ENCODE measurements around the gene FREM3. TPM values are rescaled to one million over a fixed set of nuclear protein-coding genes. Genes with fewer than 3 reads are reported as not detected.

Gene FREM3
- total RNA-seq, 1 experiment from 2014 or later = not detected

DNA sequence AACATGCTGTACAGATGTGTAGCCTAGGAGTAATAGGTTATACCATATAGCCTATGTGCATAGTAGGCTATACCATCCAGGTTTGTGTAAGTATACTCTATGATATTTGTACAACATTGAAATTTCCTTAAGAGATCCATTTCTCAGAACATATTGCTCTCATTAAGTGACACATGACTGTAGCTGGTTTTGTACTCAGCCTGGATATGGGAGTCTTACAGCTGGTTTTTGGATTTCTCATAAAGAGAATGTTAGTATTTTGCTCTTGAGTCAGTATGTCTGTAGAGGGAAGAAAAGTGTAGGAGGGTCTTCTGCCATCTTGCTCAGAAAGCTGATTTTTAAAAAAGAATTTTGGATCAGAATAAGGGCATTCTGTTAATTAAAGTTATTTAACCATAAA lies 101.7 kb downstream of the FREM3 start:
- H3K4me1 Mint-ChIP-seq = peaks cover 0 to 3% of the 10 kb centered on the region in 2 experiments; a peak in 2 of 4 replicates
- no peak overlapping the region for H2BK15ac ChIP-seq (ENCODE audit: low read depth, low read length)
- DNase-seq = no peak
- H3K4me3 Mint-ChIP-seq = no peak overlapping the region
- no peak overlapping the region for H3K27ac ChIP-seq (ENCODE audit: insufficient read length, low read depth, low read length)
- no peaks in the 10 kb centered on the region for H3K23me2 ChIP-seq (ENCODE audit: insufficient read length, low read depth, low read length, poor library complexity, severe bottlenecking)
- no peak overlapping the region for H4K5ac ChIP-seq (ENCODE audit: insufficient read length, low read depth, low read length)
- peaks cover 4 to 7% (median 5%) of the 10 kb centered on the region in 3 experiments for H3K36me3 Mint-ChIP-seq (ENCODE audit: insufficient read depth in 1 of 3, low read depth in 3 of 3)
- H3K27me3 ChIP-seq (ENCODE audit: insufficient read depth, low read length) = no peaks in the 10 kb centered on the region
- no peak overlapping the region for H3K9ac ChIP-seq (ENCODE audit: extremely low read depth, insufficient read length, low read length)
- H2BK5ac ChIP-seq (ENCODE audit: insufficient read length, low read length) = no peak overlapping the region
- H3K79me2 ChIP-seq (ENCODE audit: insufficient read depth, low read length) = no peaks in the 10 kb centered on the region
- H3K9me3 Mint-ChIP-seq = peaks cover 7 to 10% of the 10 kb centered on the region in 2 experiments
- no peak overlapping the region for H3K56ac ChIP-seq (ENCODE audit: insufficient read length, low read depth, low read length)
- H3K9me3 ChIP-seq (ENCODE audit: control insufficient read depth, low read depth, low read length) = peaks cover 5% of the 10 kb centered on the region
- TF ChIP-seq CTCF (conservative IDR thresholded peaks at IDR 0.05) = no peak
- no peak overlapping the region for H3K14ac ChIP-seq (ENCODE audit: insufficient read depth, low read length)
- H2BK20ac ChIP-seq (ENCODE audit: low read depth, low read length, poor library complexity, severe bottlenecking) = no peak overlapping the region
- H3K27ac Mint-ChIP-seq = no peak overlapping the region
- H4K20me1 ChIP-seq (ENCODE audit: control insufficient read depth, insufficient read depth, insufficient read length) = no peaks in the 10 kb centered on the region
- H3K23ac ChIP-seq (ENCODE audit: insufficient read length, low read depth, low read length) = no peak overlapping the region
- H2BK12ac ChIP-seq (ENCODE audit: insufficient read length, low read depth, low read length) = no peak overlapping the region
- H3K18ac ChIP-seq (ENCODE audit: insufficient read length, low read depth, low read length) = no peak overlapping the region
- no peaks in the 10 kb centered on the region for H3K27me3 Mint-ChIP-seq (ENCODE audit: low read depth)
- H3T11ph ChIP-seq (ENCODE audit: low read length) = no peak overlapping the region
- no peak overlapping the region for H4K91ac ChIP-seq (ENCODE audit: insufficient read length, low read depth, low read length)
- no peak overlapping the region for H2AFZ ChIP-seq (ENCODE audit: low read length)
- H3K4me1 ChIP-seq (ENCODE audit: insufficient read depth, low read length) = no peaks in the 10 kb centered on the region
- H2AK5ac ChIP-seq (ENCODE audit: insufficient read length, low read length) = no peak overlapping the region
- no peak overlapping the region for H4K8ac ChIP-seq (replicated peaks; ENCODE audit: insufficient read length, low read depth, low read length)
- no peak overlapping the region for H3K4ac ChIP-seq (ENCODE audit: low read depth, low read length)
- no peak overlapping the region for H3K4me2 ChIP-seq (ENCODE audit: insufficient read depth, insufficient read length, low read length)
- H2BK120ac ChIP-seq (ENCODE audit: low read depth, low read length, poor library complexity, severe bottlenecking) = no peak overlapping the region
- no peaks in the 10 kb centered on the region for H3K79me1 ChIP-seq (ENCODE audit: insufficient read depth, low read depth, low read length, poor library complexity, severe bottlenecking)

Measured in H9 (cell line).